GM18498 (cell line): ENCODE measurements around the gene DHX8.
A peak's percentile ranks its signal among the peaks of the same experiment; 100 is the strongest.

Source experiments
- ATAC-seq: cut with Tn5 transposase; IDR thresholded peaks from one replicate; pipeline ENCODE4 v1.9.1; 2021; ENCODE audit warnings: mild to moderate bottlenecking, moderate library complexity; ENCODE audit not compliant: unreplicated experiment

The DHX8 gene

DNA sequence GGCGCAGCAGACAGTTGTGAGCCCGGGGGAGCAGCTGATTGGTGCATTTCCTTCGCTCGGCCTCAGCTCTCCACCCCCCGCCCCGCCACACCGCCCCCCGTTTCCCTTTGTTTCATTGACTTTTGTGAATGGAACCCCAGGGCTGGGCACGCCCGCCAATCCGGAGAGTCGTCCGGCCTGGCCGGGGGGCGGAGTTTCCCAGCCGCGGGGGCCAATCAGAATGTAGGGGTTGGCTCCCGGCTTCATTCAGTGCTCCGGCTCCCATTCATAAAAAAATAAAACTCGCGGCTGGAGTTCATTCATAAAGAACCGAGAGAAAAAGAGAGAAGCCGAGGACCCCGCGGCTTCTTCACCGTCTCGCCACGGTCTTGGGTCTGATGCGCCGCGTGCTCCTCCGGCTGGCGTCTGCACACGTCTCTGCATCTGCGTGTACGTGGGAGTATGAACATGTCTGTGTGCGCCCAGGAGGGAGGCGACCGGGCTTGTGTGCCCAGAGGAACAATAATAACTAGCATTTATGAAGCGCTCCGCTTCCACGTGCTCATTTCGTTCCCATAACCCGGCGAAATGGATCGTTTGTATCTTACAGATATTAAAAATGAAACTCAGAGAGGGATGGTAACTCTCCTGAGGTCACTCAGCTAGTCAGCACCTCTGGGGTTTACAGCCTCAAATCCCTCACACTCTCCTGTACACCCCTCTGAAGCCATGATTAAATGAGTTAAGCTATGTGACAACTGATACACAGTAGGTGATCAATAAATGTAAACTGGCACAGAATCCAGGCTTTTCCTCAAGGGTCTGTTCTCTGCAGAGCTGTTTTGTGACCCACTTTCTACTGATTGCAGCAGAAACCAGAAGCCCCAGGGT lies 62.8 kb downstream of the DHX8 start, which contains the start of gene ETV4:
ETV4 (minus strand) TSS at position 22 of the 870 bp plus-strand sequence. CDS start 723 bp downstream, outside the sequence.
- peak; percentile 78 for ATAC-seq

- ATAC-seq = no peak
These were observed 63.4 kb downstream of the DHX8 start for GRCh38 chr17:43547189-43547550.

- no peak for ATAC-seq
These were observed 64.0 kb downstream of the DHX8 start for GRCh38 chr17:43547659-43548256.

DNA sequence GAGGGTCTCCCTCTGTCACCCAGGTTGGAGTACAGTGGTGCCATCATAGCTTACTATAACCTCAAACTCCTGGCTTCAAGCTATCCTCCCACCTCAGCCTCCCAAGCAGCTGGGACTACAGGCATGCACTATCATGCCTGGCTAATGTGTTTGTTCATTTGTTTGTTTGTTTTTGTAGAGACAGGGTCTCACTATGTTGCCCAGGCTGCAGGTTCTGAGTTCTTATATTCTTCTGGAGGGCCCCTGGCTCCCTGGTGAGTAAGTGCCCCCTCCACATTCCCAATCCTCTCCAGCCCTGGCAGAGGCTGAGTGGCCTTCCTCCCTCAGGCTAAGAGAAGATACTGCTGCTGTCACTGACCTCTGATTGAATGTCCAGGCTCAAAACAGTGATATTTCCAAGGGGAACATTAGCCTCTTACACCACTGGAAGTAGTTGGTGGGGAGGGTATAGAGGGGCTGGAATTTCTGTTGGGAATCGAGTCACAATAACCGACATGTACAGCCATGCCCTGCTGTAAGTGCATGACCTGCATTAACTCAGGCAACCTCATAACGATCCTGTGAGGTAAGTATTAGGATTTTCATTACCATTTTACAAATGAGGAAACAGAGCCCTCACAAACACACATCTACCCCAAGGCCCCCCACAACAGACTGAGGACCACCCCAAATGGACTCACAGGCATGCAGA lies 65.1 kb downstream of the DHX8 start:
- ATAC-seq = no peak

- ATAC-seq = no peak
These were observed 65.7 kb downstream of the DHX8 start for GRCh38 chr17:43549496-43549895.

DNA sequence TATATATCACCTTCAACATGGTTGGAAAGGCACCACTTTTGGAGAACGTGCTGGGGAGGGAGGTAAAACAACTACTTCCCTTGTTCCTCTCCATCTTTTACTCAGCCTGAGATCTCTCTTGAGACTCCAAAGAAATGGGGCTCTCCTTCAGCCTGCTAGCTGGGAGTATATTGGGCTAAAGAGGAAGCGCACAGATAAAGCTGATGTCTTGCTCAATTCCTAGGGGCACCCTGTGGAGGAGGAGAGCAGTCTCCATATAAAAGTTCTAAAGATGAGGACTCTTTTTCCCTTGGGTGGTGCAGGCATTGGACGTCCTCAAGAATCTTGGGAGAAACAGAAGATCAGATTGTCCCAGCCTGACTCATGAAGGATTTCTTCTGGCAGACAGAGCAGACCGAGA lies 67.0 kb downstream of the DHX8 start:
- no peak for ATAC-seq

- no peak for ATAC-seq
These were observed 68.6 kb downstream of the DHX8 start for GRCh38 chr17:43552229-43552837.

- ATAC-seq = no peak
These were observed 69.8 kb downstream of the DHX8 start for GRCh38 chr17:43553573-43553972.

DNA sequence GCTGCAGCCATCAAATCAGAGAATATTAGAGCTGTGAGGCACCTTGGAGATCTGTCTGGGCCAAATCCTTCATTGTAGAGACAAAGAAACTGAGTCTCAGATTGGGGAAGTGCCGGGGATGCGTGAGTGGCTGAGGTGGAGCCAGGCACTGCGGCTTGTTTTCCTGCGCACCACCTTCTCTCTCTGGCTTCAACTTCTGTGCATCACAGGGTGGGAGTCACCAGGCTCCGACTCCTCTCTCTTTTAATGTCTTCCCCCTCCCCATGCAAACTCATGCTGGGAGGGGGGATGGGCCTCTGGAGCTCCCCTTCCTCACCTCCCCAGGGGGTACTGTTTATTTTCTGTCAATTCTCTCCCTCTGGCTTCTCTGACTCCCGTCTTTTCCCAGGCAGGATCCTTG lies 71.1 kb downstream of the DHX8 start:
- no peak for ATAC-seq

- ATAC-seq = no peak
These were observed 72.5 kb downstream of the DHX8 start for GRCh38 chr17:43556292-43556691.

GRCh38 chr17:43558805-43559160 lies 75.0 kb downstream of the DHX8 start:
- ATAC-seq = no peak

GRCh38 chr17:43559161-43559816 lies 75.5 kb downstream of the DHX8 start:
- no peak for ATAC-seq

GRCh38 chr17:43560461-43561427 lies 77.0 kb downstream of the DHX8 start:
- ATAC-seq = no peak

GRCh38 chr17:43562679-43563599 lies 79.2 kb downstream of the DHX8 start:
- ATAC-seq = no peak

DNA sequence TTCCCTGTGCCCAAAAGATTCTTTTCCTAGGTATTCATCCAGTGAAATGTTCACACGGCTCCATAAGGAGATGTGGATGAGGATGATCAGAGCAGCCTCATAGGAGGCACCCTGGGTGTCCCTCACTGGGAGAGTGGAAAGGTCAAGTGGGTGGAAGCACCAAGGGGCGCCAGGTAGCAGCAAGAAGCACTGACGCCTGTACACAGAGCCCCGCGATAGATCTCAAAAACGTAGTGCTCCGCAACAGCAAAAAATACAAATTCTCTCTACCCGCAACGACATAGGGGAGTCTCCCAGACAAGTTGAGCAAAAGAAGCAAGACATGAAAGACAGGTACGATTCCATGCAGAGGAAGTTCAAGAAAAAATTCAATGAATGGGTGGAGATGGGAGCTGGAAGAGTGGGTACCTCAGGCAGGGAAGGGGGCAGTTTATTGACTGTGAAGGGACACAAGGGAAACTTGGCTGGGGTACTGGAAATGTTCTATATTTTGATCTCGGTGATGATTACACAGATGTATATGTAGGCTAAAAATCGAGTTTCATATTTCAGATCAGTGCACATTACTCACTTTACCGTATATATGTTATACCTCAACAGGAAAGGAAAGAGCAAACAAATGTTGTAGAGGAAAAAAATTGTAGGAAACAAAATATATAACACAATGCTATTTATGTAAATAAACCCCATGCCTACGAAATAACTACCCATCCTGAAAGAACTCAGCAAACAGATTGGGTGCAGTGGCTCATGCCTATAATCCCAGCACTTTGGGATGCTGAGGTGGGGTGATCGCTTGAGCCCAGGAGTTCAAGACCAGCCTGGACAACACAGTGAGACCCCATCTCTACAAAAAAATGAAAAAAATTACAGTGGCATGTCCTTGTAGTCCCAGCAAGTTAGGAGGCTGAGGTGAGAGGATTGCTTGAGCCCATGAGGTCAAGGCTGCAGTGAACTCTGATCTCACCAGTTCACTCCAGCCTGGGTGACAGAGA lies 80.1 kb downstream of the DHX8 start:
- no peak for ATAC-seq

DNA sequence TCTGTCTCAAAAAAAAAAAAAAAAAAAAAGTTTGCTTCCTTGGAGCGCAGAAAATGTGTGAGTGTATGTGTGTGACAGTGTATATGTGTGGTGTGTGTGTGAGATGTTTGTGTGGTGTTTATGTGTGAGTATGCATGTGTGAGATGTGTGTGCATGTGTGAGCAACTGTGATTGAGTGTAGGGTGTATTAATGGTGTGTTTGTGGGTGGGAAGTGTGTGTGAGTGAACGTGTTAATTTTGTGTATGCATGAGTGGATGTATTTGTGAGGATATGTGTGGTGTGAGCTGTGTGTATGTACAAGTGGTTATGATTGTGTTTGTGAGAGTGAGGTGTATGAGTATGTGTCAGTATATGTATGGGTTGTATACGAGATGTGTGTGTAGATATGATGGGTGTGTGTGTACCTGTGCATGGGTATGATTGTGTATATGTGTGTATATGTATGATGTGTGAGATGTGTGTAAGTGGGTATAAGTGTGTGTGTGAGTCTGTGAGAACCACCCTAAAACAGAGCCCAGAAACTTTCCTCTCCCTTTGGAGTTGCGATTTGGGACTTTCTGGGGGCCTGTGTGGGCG lies 84.8 kb downstream of the DHX8 start:
- no peak for ATAC-seq

DNA sequence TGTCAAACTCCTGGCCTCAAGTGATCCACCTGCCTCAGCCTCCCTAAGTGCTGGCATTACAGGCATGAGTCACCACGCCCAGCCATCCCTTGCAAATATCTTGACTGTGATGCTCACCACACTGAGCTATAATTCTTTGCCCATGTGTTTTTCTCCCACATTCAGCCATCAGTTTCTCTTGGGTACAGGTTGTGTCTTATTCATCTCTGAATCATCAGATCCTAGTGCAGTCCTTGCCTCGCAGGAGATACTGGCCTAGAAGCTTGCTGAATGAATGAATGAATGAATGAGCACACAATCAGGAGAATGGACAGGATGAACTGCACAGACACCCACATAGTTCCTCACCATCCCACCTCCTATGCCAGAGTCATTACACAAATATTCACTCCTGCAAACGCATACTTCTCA lies 86.7 kb downstream of the DHX8 start:
- ATAC-seq = no peak
